ENCODE results near the gene RNH1. TPM values are rescaled to one million over a fixed set of nuclear protein-coding genes. Genes with fewer than 3 reads are reported as not detected.

RNH1 gene
- total and polyA plus RNA-seq, 10 of the 15 experiments (the other 5 are each of a cell fraction or from before 2014, with no cell fraction given): 2.3 to 162 (median 72.1) TPM

GRCh38 chr11:489610-490185, 17.3 kb downstream of the RNH1 start:
- H2AFZ ChIP-seq (ENCODE audit: control insufficient read depth, low read depth, low read length): no peak overlapping the region
- no TSS peak for BruUV-seq (replicated peaks)
- ATAC-seq (no peak), DNase-seq (ENCODE audit: low read depth, low spot score) (no peak), FAIRE-seq (no peak)
- no peak overlapping the region for H3K9ac ChIP-seq (ENCODE audit: control insufficient read depth, insufficient read depth, low read length)
- RAD21 ChIA-PET (ENCODE audit: unreplicated experiment): no interaction called here
- H3K4me3 ChIP-seq: no peak overlapping the region
- no peaks in the 10 kb centered on the region for H3K4me1 ChIP-seq (ENCODE audit: control insufficient read depth, insufficient read depth, low read length)
- SMC1A ChIA-PET (ENCODE audit: uncharacterized antibody, unreplicated experiment): no interaction called here
- POLR2A ChIA-PET: no interaction called here
- no peak overlapping the region for H3K27ac ChIP-seq (ENCODE audit: control insufficient read depth, insufficient read depth)
- WGBS (ENCODE audit: insufficient coverage, insufficient replicate concordance, low lambda C conversion rate, missing lambda C conversion rate): 97% methylated on average over 22 of the region's 37 CpGs
- no peaks in the 10 kb centered on the region for H3K79me2 ChIP-seq (ENCODE audit: control insufficient read depth, insufficient read depth, low read length)
- intact Hi-C loops (cut with micrococcal nuclease; ENCODE audit: unreplicated experiment) (no loop called here), in situ Hi-C loops (cut with MboI) (no loop called here)
- no peaks in the 10 kb centered on the region for H3K27me3 ChIP-seq (replicated peaks in 1 of 2; ENCODE audit: control insufficient read depth in 2 of 2, insufficient read depth in 2 of 2, low read length in 1 of 2)
- CTCF ChIA-PET: no interaction called here
- no peak overlapping the region for H3K4me2 ChIP-seq (ENCODE audit: control insufficient read depth, insufficient read depth)
- TF ChIP-seq CREM (IDR thresholded peaks at IDR 0.05; ENCODE audit: low read depth) (no peak), ZNF384 (IDR thresholded peaks at IDR 0.05; ENCODE audit: borderline replicate concordance, low read depth, low read length) (no peak), YBX1 (IDR thresholded peaks at IDR 0.05) (no peak), SMAD5 (IDR thresholded peaks at IDR 0.05; ENCODE audit: low read depth) (no peak), RAD51 (IDR thresholded peaks at IDR 0.05) (no peak), POU2F2 (IDR thresholded peaks at IDR 0.05; ENCODE audit: borderline replicate concordance, low read depth, low read length) (no peak), ZNF274 (IDR thresholded peaks at IDR 0.05; ENCODE audit: insufficient read depth, insufficient read length) (no peak), NFYB (IDR thresholded peaks at IDR 0.05; ENCODE audit: insufficient read depth, low read depth, low read length) (no peak), KDM1A (IDR thresholded peaks at IDR 0.05; ENCODE audit: borderline replicate concordance) (no peak), YY1 (IDR thresholded peaks at IDR 0.05; ENCODE audit: low read depth, low read length) (no peak), SMC3 (IDR thresholded peaks at IDR 0.05; ENCODE audit: borderline replicate concordance, low read length) (no peak), MTA2 (IDR thresholded peaks at IDR 0.05; ENCODE audit: low read depth) (no peak)
- no peaks in the 10 kb centered on the region for H4K20me1 ChIP-seq (ENCODE audit: control insufficient read depth, insufficient read depth)
- H3K36me3 ChIP-seq (ENCODE audit: control insufficient read depth in 2 of 2, insufficient read depth in 2 of 2, low read length in 1 of 2): peaks cover 0 to 6% of the 10 kb centered on the region in 2 experiments; a peak in 2 of 4 replicates
- no peaks in the 10 kb centered on the region for H3K9me3 ChIP-seq (replicated peaks; ENCODE audit: control insufficient read depth, insufficient read depth, low read length)
